Choroid plexus epithelial cell (primary cell): ENCODE results near the gene TAL1.

Experiments used
- DNase-seq: peaks from one replicate; pipeline ENCODE4 v3.0.0-alpha.2; 2010; ENCODE audit warnings: low read depth
- H3K4me3 ChIP-seq: 2 replicates; pipeline ENCODE4 v1.5.1; 2011; ENCODE audit warnings: low read depth, mild to moderate bottlenecking, control low read depth, low read length, moderate library complexity
- CTCF ChIP-seq: conservative IDR thresholded peaks from 2 replicates; pipeline ENCODE4 v1.5.1; 2011; ENCODE audit warnings: low read depth, mild to moderate bottlenecking, control low read depth, inconsistent platforms, low read length, moderate library complexity

Gene TAL1

GRCh38 chr1:47224676-47225399, 7.2 kb downstream of the TAL1 start:
- TF ChIP-seq CTCF = no peak
- no peak overlapping the region for H3K4me3 ChIP-seq
- DNase-seq = no peak

DNA sequence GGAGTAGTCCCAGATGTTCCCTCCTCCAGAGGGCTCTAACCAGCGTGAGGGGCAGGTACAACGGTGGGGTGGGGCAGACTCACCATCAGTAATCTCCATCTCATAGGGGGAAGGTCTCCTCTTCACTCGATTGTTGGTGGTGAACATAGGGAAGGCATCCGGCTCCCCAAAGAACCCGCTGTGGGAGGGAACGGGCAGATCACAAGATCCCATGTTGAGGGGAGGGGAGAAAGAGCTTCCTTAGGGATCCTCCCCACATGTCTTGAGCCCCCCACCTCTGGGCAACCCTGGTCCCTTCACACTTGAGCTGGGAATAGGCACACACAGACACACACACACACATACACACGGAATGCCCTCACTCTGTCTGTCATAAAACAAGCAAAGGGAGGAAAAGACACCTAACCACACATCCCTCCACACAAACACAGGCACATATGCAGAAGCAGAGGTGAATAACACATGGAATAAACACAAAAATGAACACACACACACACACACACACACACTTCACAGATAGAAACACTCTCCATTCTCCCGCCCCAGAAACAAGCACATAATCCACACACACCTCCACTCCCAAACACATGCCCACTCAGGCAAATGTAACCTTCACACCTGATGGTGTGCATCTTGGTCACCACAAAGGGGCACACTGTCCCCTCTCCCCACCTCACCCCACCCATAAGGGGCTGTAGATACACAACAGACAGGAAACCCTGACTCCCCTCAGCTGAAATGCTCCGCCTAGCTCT, 7.9 kb downstream of the TAL1 start:
- H3K4me3 ChIP-seq = no peak overlapping the region
- no peak for TF ChIP-seq CTCF

DNA sequence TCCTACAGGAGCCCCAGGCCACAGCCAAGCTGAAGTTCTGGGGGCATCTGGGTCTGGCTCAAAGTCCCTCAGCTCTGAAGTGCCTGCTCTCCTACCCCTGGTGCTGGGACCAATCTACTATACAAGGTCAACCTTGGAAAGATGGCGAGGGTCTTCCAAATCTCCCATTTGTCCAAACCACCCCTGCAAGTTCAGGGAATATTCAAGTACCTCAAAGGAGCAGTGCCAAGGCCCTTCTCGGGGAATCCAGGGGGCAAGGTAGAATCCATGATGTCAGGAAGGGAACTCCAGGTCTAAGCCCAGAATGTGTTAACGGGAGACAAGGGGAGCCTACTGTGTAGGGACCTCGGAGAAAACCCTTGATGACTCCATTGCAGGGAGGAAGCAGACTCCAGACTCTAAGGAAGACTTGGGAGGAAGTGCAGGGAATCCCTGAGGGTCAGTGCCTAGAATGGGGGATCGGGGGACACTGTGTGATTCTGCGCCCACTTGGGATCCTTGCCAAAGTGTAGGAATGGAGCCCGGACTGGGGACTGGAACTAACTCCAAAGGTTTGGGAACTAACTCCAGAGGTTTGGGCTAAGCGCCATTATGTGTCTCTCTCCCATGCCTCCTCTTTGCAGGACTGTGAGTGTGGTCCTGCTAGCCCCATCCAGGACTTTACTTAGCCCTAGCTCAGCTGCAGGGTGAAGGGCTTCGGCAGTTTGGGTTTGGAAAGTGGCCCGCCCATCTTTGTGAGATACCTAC, 8.7 kb downstream of the TAL1 start:
- no peak for DNase-seq
- TF ChIP-seq CTCF = no peak
- H3K4me3 ChIP-seq = no peak overlapping the region

More for the DNA sequence above, 7.9 kb downstream of the TAL1 start:
- DNase-seq = no peak

GRCh38 chr1:47222476-47222875, 9.5 kb downstream of the TAL1 start:
- no peak for TF ChIP-seq CTCF
- no peak overlapping the region for H3K4me3 ChIP-seq
- no peak for DNase-seq

DNA sequence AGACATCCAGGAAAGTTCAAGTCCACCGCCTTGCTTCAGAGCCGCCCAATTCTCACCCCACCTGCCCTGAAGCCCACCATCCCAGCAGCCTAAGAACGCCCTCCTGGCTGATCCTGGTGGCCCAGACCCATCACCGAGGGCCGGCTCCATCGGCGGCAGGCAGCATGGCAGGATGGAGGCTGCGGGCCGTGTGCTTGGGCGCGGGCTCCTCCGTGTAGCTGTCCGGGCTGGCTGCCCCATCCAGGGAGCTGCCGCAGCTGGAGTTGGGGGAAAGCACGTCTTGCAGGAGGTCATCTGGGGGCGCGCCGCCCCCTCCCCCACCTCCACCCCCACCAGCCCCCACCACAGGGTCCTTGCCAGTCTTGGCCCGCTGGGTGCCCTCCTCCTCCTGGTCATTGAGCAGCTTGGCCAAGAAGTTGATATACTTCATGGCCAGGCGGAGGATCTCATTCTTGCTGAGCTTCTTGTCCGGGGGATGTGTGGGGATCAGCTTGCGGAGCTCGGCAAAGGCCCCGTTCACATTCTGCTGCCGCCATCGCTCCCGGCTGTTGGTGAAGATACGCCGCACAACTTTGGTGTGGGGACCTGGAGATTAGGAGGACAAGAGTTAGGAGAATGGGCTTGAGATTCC, 12.3 kb downstream of the TAL1 start:
- no peak overlapping the region for H3K4me3 ChIP-seq
- TF ChIP-seq CTCF = no peak
- DNase-seq = no peak

DNA sequence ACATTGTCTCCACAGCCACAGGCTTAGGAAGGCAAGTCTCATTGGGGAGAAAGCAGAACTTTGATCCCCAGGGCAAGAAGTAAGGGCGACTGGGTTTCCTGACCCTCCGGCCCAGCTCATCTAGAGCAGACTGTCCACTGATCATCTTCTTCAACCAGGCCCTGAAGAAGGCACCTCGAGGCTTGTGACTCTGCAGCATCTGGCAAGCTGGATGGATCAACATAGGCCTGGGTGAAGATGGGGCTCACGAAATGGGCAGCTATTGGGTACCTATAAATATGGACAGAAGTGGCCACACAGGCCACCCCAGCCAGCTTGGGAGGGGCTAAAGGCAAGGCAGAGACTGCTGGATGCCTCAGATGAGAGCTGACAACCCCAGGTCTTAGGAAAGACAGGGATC, 13.0 kb downstream of the TAL1 start:
- no peak for DNase-seq
- TF ChIP-seq CTCF = no peak

More for the DNA sequence above, 13.0 kb downstream of the TAL1 start:
- no peak overlapping the region for H3K4me3 ChIP-seq
